GM18868 (cell line): ENCODE data around the gene CHST1.

Source experiments
- ATAC-seq: cut with Tn5 transposase; IDR thresholded peaks from one replicate; pipeline ENCODE4 v1.9.1; 2021; ENCODE audit warnings: mild to moderate bottlenecking, moderate library complexity; ENCODE audit not compliant: unreplicated experiment

Gene CHST1

DNA sequence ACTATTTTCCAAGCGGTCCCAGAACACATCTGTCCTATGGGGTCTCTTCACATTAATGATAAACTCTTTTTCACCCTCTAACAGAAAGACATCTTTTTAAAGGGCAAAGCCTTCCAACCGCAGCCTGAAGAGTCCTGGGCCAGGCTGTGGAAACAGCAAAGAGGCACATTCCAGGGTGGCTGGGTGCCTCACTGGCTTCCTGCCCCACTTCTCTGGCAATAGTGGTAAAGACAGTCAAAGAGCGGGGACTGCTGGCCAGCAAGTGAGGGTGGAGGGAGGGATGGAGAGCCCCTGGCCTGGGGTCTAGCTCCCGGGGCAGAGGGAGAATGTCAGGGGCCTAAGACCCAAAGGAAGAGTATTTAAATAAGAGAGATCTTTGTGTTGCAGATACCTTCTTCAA, 10.2 kb upstream of the CHST1 start:
- no peak for ATAC-seq

DNA sequence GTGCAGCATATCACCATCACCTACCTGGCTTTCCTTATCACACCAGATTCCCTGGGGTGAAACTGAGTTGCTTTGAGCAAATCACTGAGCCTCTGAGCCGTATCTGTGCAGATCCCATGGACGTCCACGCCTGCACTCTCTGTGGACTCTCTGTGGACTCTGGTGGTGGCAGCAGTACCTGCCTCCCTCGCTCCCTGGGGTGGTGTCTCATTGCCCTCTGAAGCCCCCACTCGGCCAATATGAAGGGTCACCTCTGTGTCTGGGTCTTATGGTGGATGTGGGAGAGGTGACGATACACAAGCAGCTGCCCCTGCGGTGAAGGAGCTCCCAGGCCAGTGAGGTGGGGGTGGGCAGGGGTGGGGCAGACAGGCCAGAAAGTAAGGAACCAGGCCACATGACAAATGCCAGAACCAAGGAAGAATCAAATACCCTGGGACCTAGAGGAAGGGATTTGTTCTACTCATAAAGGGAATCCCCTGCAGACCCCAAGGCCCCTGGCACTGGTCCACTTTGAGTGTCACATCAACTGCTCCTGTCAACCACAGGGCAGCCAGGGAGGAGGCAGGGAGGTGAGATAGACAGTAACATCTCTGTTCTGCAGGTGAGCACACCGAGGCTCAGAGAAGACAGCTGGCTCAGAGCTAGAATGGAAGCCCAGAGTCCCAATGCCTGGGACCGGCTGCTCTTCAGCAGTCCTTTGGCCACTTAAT, 9.2 kb upstream of the CHST1 start:
- ATAC-seq, result no peak

DNA sequence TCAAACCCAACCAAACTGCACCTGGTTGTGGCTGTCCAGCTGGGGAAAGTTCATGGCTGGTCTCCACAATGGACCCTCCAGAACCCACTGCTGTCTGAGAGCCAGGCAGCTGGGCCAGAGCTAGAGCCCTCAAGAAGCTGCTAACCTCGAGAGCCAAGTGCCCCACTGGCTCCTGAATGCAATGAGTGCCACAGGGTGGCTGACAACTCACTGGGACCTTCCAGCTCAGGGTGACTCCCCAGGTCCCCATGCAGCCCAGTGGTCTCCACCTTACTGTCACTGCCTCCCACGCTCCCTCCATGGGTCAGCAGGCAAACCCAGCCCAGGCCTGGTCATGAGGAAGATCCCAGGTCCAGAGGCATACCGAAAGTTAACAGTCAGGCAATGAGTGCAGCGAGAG, 8.0 kb upstream of the CHST1 start:
- no peak for ATAC-seq

- ATAC-seq, result no peak
Observed at GRCh38 chr11:45672593-45672992, 7.2 kb upstream of the CHST1 start.

DNA sequence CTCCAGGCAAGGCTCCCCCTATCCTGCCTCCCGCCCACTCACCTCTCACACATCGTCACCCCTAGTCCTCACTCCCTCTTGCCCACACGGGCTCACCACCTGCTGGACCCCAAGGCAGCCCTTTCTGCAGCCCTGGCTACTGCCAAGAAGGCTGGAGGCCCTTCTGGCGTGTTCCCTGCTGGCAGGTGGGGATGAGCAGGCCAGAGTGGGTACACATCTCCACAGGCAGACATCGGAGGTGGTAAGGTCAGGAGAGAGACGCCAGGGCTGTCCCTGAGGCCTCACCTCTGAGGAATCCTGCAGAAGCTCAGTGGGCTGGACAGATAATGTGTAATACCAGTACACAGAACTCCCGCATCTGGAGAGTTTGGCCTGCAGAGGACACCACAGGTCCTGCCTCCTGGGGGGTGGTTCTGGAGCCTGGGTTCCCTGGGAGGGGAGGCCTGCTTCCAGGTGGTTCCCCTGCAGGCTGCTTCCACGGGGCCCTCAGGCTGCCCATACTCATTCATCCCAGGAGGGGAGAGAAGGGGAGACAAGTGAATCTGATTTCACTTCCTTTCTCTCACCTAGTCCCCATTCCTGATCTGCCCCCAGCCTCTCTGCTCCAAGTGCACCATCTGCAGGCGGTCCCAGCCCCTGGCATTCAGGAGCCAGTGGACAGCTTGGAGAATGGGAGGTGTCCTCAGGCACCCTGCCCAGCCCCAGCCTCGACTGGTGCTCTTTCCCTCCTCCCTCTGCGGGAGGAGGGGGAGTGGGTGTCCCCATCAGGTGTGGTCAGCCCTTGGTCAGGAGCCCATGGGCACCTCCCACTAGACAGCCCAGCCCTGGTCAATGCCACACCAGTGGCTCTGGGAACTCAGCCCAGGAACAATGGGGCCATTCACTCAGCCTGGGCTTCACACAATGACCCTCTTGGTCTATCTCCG, 6.1 kb upstream of the CHST1 start:
- ATAC-seq, result no peak

DNA sequence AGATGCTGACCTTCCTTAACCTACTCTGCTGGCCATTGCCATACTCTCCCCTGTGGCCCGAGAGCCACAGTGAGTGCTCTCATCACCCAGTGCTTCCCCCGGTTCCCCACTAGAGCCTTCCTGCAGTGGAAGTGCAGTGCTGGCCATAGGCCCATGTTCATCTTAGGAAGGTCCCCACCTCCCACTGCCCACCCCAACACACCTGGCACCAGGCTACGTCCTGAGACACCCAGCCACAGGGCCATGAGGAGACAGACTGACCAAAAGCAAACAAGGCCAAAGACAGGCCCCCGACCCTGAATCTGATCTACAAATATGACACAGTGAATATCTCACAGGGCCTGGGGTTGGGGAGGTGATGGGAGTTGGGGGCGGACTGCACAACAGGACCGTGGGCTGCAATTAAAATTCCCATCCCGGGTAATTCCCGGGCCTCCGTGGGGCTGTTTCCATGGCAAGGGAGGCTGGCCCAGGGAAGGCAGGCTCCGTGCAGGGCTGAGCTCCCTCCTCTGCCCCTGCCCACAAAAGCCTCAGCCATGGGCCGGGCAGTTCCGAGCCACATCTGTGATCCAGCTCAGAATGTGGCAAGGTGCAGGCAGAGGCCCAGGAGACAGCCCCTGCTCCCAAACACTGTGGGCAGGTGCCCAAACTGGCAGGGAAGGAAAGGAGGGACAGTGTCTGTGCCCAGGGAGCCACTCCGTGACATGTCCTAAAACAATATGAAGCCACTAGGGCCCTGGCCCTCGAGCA, 5.1 kb upstream of the CHST1 start:
- ATAC-seq, result no peak

- no peak for ATAC-seq
Observed at GRCh38 chr11:45669956-45670355, 4.5 kb upstream of the CHST1 start.

DNA sequence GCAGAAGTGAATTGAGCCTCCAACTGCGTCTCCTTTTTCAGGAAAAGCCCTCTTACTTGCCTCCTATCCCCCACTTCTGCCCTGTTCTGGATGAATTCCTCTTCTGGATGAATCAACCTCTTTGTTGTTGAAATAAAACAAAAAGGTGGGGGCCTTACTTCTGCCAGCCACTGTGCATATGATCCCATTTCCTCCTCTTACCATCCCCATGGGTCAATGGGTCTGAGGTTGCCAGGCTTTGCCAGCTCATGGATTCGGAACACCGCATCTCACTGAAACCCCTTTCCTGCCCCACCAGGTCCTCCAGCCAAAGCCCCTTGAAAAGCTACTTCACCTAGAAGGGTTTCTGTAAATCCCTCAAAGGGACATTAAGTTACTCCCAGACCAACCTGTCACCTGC, 3.7 kb upstream of the CHST1 start:
- ATAC-seq, result no peak

- no peak for ATAC-seq
Observed at GRCh38 chr11:45667929-45668680, 2.7 kb upstream of the CHST1 start.

DNA sequence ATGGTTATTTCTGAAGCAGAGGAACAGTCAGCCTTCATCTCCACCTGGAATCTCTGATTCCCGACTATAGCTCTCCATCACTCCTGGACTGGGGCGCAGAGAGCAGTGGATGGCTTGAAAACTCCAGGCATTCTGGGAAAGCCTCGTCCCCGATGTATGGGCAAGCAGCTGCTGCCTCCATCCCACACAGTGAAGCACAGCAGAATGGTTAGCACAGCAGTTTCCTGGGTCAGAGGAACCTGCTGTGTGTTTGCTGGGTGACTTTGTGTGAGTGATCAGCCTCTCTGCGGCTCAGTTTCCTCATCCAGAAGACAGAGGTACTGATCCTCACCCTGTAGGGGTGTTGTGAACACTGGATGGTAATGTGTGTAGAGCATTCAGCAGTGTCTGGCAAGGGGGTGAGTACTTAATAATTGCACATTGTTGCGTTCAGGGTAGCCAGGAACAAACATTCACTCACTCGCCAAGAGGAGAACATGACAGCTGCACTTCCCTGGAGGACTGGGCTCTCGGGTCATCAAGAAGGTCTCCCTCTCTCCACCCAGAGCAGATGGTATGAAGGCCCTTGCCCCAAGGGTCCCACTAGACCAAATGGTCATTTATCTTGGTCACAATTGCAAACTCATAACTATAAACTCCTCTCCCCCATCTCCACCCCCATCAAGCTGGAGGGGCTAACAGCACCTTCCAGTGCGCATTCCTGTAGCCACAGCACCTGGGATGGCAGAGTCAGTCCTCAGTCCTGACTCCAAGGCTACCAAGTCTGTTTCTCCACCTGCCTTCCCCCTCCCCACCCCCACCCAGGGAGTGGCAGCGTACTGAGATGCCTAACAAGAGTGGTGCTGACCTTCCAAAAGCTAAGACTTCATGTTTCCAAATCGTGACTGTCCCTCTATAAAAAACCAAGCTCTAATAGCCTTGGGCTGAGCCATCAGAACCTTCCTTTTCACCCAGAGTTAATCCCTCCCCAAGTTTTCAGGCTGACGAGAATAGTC, 1.5 kb upstream of the CHST1 start:
- ATAC-seq, result no peak

- ATAC-seq, result no peak
Observed at GRCh38 chr11:45665933-45666647, 668 bp upstream of the CHST1 start.

DNA sequence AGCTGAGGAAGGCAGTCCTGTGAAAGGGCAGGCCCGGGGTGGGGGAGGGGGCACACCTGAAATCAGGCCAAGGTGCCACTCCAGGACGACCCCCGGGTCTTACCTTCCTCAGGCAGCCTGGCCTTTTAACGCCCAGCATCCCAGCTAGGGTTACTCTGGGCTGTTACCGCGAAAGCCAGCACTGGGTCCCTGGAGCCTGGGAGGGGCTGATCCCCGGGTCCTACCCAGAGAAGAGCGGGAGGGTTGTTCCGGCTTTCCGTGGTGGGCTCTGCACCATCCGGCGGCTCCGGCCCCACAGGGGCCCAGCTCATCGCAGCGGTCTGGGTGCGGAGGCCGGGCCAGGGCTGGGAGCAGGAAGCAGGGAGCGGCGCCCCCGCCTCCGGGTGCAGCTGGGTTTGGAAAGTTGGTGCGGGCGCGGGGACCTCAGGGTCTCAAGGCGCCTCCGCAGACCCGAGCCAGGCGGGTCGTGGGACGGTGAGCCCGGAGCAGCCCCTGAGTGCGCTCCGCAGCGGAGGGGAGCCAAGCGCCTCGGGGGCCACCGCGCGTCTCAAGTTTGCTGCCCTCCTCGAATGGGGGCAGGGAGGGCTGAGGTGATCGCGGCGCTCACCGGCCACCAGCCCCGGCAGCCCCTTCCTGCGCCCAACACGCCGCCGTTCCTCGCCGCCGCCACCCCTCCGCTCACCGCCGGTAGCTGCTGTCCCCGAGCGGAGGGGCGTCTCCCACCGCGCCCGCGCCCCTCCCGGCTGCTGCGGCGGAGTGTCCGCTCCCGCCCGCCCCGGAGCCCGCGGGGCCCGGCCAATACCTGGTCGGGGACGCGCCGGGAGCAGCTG, 831 bp downstream of the CHST1 start:
- no peak for ATAC-seq

GRCh38 chr11:45663486-45664375, 1.7 kb downstream of the CHST1 start:
- ATAC-seq, result no peak

DNA sequence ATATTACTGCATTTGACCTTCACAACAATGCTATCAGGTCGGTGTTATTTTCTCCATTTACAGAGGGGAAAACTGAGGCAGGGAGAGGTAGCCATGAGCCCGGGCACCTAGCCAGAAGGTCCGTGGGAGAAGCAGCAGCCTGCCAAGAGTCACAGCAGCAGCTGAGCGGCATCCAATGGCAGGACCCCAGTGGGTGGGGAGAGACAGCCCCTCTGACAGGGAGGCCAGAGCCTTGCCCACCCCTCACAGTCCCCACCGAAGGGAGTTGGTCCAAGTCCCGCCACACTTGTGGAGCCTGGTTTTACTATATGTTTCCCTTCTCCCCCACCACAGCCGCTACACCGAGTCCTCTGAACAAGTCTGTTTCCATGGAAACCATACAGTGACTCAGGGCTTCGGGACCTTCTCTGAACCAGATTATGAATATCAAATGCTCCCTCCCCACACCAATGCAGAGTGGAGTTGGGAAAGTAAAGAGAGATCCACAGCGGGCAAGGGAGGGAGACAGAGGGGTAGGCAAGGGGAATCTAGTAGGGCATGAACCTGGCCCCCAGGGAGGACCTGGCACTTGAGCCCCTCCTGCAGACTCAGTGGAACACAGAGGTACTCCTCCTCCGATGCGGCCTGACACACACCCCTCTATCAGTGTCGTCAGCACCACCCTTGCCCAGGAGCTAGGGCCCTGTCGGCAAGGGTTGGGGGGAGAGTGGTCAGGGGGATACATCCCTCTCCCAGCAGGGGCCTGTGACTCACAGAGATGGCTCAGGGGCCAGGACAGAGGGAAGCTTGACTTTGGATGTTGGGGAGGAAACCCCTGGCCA, 2.5 kb downstream of the CHST1 start:
- no peak for ATAC-seq

GRCh38 chr11:45662096-45662664, 3.2 kb downstream of the CHST1 start:
- no peak for ATAC-seq
